HepG2 (cell line): ENCODE results near the gene PRPF38A. TPM values are rescaled to one million over a fixed set of nuclear protein-coding genes. Genes with fewer than 3 reads are reported as not detected.
A peak's percentile ranks its signal among the peaks of the same experiment; 100 is the strongest.

Experiments used
- AKAP8 ChIP-seq: sonication (generic); formaldehyde crosslinking; IDR thresholded peaks from 2 replicates; pipeline ENCODE4 v1.5.1; 2020; ENCODE audit warnings: mild to moderate bottlenecking, missing genetic modification reagents
- ASH2L ChIP-seq: fragments of 300-600, 200-600 bp; sonication (generic); IDR thresholded peaks from 2 replicates; pipeline ENCODE4 v1.7.0; 2017; ENCODE audit warnings: low read depth, mild to moderate bottlenecking, moderate library complexity, mixed read lengths, low read length; ENCODE audit not compliant: insufficient read length
- FLYWCH1 ChIP-seq: sonication (generic); formaldehyde crosslinking; IDR thresholded peaks from 2 replicates; pipeline ENCODE4 v1.8.1; 2023; ENCODE audit warnings: mild to moderate bottlenecking, missing genetic modification reagents
- KDM4B ChIP-seq: sonication (generic); formaldehyde crosslinking; IDR thresholded peaks from 2 replicates; pipeline ENCODE4 v1.4.0; 2020; ENCODE audit warnings: missing genetic modification reagents
- MTF2 ChIP-seq: sonication (generic); formaldehyde crosslinking; IDR thresholded peaks from 2 replicates; pipeline ENCODE4 v1.5.0; 2020; ENCODE audit warnings: missing genetic modification reagents, borderline replicate concordance
- MZF1 ChIP-seq: sonication (generic); formaldehyde crosslinking; IDR thresholded peaks from 2 replicates; pipeline ENCODE4 v1.8.1; 2023; ENCODE audit warnings: mild to moderate bottlenecking, missing genetic modification reagents, borderline replicate concordance
- NFE2 ChIP-seq: sonication (generic); formaldehyde crosslinking; IDR thresholded peaks from 2 replicates; pipeline ENCODE4 v1.4.0; 2020; ENCODE audit warnings: missing genetic modification reagents
- NFYB ChIP-seq: sonication (generic); formaldehyde crosslinking; IDR thresholded peaks from 2 replicates; pipeline ENCODE4 v1.4.0; 2020; ENCODE audit warnings: missing genetic modification reagents
- TGIF2 ChIP-seq: IDR thresholded peaks from 2 replicates; pipeline ENCODE4 v1.6.1; 2016; ENCODE audit warnings: control low read depth, missing compliant biosample characterization
- ZFP82 ChIP-seq: sonication (generic); formaldehyde crosslinking; IDR thresholded peaks from 2 replicates; pipeline ENCODE4 v1.5.1; 2020; ENCODE audit warnings: mild to moderate bottlenecking, missing genetic modification reagents, borderline replicate concordance
- ZNF557 ChIP-seq: sonication (generic); formaldehyde crosslinking; IDR thresholded peaks from 2 replicates; pipeline ENCODE4 v1.4.0; 2020; ENCODE audit warnings: missing genetic modification reagents
- ZNF619 ChIP-seq: sonication (generic); formaldehyde crosslinking; IDR thresholded peaks from 2 replicates; pipeline ENCODE4 v1.4.0; 2020; ENCODE audit warnings: mild to moderate bottlenecking, missing genetic modification reagents
- ZNF672 ChIP-seq: sonication (generic); formaldehyde crosslinking; IDR thresholded peaks from 2 replicates; pipeline ENCODE4 v1.8.1; 2022; ENCODE audit warnings: missing genetic modification reagents
- ZNF737 ChIP-seq: sonication (generic); formaldehyde crosslinking; IDR thresholded peaks from 2 replicates; pipeline ENCODE4 v1.5.0; 2020; ENCODE audit warnings: missing genetic modification reagents, mild to moderate bottlenecking, borderline replicate concordance
- ZNF768 ChIP-seq: sonication (generic); formaldehyde crosslinking; IDR thresholded peaks from 2 replicates; pipeline ENCODE4 v1.4.0; 2020; ENCODE audit warnings: missing genetic modification reagents
- ZSCAN25 ChIP-seq: sonication (generic); formaldehyde crosslinking; IDR thresholded peaks from 2 replicates; pipeline ENCODE4 v1.8.0; 2022; ENCODE audit warnings: mild to moderate bottlenecking, missing genetic modification reagents
- polyA plus RNA-seq, 8 experiments: library from polyadenylated mRNA; depleted of rRNA in 3 of 8; stranded (reverse) in 7 of 8; unstranded in 1 of 8; fragments of >200 nt; fragmentation: Illumina TruSeq in 4 of 8; extraction: Trizol in 4 of 8; gene quantifications; 2 replicates each; pipeline versions ENCODE4 v1.2.1 to v1.2.3, GENCODE V29; 2011 to 2016; ENCODE audit warnings: low read depth in 4 of 8, missing spikeins in 1 of 8, mixed read lengths in 1 of 8; ENCODE audit not compliant: insufficient read depth in 1 of 8
- total RNA-seq, 5 experiments: library from RNA; depleted of rRNA; stranded (reverse); fragments of >200 nt; fragmentation: Illumina TruSeq; extraction: Trizol; gene quantifications; 2 replicates each; pipeline ENCODE4 v1.2.3, GENCODE V29; 2016; ENCODE audit warnings: low read depth in 1 of 5
- TF ChIP-seq, protein P1 (sequence below): sonication (generic); formaldehyde crosslinking; IDR thresholded peaks from 2 replicates; pipeline ENCODE4 v1.5.1; 2020; ENCODE audit warnings: mild to moderate bottlenecking, missing genetic modification reagents, borderline replicate concordance
- TF ChIP-seq, protein P2 (sequence below): sonication (generic); formaldehyde crosslinking; IDR thresholded peaks from 2 replicates; pipeline ENCODE4 v1.5.1; 2020; ENCODE audit warnings: mild to moderate bottlenecking, missing genetic modification reagents, borderline replicate concordance
- TF ChIP-seq, protein P3 (sequence below): IDR thresholded peaks from 2 replicates; pipeline ENCODE4 v1.6.1; 2018; ENCODE audit warnings: missing genetic modification reagents, mild to moderate bottlenecking, missing compliant biosample characterization
- TF ChIP-seq, protein P4 (sequence below): sonication (generic); formaldehyde crosslinking; IDR thresholded peaks from 2 replicates; pipeline ENCODE4 v1.9.0; 2022; ENCODE audit warnings: missing genetic modification reagents, mild to moderate bottlenecking, borderline replicate concordance

PRPF38A gene
- total and polyA plus RNA-seq, 2 of the 13 experiments (the other 11 are each of a cell fraction or from before 2014, with no cell fraction given): 18.3 to 45.5 TPM

DNA sequence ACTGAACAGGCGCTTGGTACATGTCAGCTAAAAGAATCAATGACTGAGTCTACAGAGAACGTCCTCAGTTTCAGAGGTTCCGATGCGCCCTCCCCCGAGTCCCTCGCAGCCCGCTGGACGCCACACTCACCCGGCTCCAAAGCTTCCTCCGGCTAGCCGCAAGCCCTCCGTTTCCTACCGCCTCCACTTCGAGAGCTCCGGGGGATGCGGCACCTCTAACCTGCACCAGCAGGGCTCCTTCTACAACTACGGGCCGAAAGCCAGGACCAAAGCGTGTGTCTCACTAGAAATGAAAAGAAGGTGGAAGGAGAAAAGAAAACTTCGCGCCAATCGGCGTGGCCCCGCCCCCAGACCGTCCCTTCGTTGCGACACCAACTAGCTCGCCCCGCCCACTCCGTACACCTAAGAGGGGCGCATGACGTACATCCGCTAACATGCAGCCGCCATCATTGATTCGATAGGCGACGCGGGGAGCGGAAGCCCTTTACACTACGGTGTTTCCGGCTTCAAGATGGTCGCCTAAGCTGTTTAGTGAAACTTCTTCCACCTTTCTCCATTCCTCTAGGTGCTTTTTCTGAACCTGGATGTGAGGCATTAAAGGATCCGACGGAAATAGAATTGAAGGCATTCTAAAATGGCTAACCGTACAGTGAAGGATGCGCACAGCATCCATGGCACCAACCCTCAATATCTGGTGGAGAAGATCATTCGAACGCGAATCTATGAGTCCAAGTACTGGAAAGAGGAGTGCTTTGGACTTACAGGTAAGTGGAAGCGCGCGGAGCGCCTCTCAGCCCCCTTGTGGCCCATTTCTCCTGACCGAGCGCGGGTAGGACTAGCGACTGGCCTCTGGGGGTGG, at the start of gene PRPF38A, which contains the start of gene ORC1 (continued):
- TF ChIP-seq ZFP82 (no peak), KDM4B (CRISPR knock-in tag) (no peak), NFE2 (CRISPR knock-in tag) (no peak), ZNF672 (CRISPR knock-in tag) (no peak), ZNF768 (CRISPR knock-in tag) (no peak), ZNF619 (CRISPR knock-in tag) (no peak), MTF2 (no peak), ZSCAN25 (CRISPR knock-in tag) (0 out of 2 replicates have a peak, but pooled peaks have one; percentile 25), FLYWCH1 (no peak), MZF1 (CRISPR knock-in tag) (no peak), ZNF557 (CRISPR knock-in tag) (no peak), AKAP8 (CRISPR knock-in tag) (no peak), ZNF737 (CRISPR knock-in tag) (no peak), NFYB (peak; percentile 79), TGIF2 (CRISPR knock-in tag) (peak; percentile 73), ASH2L (peak; percentile 89)
- TF ChIP-seq, protein P1, sequence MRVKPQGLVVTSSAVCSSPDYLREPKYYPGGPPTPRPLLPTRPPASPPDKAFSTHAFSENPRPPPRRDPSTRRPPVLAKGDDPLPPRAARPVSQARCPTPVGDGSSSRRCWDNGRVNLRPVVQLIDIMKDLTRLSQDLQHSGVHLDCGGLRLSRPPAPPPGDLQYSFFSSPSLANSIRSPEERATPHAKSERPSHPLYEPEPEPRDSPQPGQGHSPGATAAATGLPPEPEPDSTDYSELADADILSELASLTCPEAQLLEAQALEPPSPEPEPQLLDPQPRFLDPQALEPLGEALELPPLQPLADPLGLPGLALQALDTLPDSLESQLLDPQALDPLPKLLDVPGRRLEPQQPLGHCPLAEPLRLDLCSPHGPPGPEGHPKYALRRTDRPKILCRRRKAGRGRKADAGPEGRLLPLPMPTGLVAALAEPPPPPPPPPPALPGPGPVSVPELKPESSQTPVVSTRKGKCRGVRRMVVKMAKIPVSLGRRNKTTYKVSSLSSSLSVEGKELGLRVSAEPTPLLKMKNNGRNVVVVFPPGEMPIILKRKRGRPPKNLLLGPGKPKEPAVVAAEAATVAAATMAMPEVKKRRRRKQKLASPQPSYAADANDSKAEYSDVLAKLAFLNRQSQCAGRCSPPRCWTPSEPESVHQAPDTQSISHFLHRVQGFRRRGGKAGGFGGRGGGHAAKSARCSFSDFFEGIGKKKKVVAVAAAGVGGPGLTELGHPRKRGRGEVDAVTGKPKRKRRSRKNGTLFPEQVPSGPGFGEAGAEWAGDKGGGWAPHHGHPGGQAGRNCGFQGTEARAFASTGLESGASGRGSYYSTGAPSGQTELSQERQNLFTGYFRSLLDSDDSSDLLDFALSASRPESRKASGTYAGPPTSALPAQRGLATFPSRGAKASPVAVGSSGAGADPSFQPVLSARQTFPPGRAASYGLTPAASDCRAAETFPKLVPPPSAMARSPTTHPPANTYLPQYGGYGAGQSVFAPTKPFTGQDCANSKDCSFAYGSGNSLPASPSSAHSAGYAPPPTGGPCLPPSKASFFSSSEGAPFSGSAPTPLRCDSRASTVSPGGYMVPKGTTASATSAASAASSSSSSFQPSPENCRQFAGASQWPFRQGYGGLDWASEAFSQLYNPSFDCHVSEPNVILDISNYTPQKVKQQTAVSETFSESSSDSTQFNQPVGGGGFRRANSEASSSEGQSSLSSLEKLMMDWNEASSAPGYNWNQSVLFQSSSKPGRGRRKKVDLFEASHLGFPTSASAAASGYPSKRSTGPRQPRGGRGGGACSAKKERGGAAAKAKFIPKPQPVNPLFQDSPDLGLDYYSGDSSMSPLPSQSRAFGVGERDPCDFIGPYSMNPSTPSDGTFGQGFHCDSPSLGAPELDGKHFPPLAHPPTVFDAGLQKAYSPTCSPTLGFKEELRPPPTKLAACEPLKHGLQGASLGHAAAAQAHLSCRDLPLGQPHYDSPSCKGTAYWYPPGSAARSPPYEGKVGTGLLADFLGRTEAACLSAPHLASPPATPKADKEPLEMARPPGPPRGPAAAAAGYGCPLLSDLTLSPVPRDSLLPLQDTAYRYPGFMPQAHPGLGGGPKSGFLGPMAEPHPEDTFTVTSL (CRISPR knock-in tag): no peak
- TF ChIP-seq, protein P2, sequence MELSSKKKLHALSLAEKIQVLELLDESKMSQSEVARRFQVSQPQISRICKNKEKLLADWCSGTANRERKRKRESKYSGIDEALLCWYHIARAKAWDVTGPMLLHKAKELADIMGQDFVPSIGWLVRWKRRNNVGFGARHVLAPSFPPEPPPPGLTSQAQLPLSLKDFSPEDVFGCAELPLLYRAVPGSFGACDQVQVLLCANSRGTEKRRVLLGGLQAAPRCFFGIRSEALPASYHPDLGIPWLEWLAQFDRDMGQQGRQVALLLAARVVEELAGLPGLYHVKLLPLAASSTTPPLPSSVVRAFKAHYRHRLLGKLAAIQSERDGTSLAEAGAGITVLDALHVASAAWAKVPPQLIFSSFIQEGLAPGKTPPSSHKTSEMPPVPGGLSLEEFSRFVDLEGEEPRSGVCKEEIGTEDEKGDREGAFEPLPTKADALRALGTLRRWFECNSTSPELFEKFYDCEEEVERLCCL: no peak; the same call in 1 of the 2 replicates
- TF ChIP-seq, protein P3, sequence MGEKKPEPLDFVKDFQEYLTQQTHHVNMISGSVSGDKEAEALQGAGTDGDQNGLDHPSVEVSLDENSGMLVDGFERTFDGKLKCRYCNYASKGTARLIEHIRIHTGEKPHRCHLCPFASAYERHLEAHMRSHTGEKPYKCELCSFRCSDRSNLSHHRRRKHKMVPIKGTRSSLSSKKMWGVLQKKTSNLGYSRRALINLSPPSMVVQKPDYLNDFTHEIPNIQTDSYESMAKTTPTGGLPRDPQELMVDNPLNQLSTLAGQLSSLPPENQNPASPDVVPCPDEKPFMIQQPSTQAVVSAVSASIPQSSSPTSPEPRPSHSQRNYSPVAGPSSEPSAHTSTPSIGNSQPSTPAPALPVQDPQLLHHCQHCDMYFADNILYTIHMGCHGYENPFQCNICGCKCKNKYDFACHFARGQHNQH (CRISPR knock-in tag): peak; percentile 64; the same call in 1 of the 2 replicates
- TF ChIP-seq, protein P4, sequence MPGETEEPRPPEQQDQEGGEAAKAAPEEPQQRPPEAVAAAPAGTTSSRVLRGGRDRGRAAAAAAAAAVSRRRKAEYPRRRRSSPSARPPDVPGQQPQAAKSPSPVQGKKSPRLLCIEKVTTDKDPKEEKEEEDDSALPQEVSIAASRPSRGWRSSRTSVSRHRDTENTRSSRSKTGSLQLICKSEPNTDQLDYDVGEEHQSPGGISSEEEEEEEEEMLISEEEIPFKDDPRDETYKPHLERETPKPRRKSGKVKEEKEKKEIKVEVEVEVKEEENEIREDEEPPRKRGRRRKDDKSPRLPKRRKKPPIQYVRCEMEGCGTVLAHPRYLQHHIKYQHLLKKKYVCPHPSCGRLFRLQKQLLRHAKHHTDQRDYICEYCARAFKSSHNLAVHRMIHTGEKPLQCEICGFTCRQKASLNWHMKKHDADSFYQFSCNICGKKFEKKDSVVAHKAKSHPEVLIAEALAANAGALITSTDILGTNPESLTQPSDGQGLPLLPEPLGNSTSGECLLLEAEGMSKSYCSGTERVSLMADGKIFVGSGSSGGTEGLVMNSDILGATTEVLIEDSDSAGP (CRISPR knock-in tag): peak; percentile 87
